Measurements from ENCODE around the gene RTN4.

The RTN4 gene

DNA sequence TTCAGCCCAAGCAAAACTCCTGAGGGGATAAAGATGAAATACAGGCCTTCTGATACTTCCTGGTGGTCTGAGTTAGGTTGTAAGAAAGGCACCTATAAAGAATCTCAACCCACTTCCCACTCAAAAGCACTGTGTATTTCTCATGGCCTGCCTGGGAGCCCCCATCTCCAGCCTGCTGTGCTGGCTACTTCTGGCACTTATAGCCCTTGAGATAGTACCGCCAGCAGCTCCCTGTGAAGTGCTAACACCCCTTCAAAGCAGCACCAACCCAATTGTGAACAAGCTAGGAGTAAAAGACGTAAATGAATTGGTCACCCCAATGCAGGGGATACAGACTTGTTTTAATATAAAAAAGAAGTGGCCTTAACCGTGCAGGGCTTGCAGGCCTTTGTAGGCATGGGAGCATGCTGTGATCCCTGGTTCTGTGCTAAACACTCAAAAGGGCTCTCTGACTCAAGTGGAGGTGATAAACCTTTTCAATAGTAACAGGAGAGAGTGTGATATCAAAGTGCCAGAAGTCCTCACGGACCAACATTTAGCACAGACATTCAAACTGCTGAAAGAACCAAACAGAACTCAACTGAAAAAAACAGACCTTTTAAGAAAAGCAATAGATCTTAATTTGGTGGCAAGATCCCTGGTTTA is 80.8 kb downstream of the RTN4 start:
- no peak for DNase-seq (ENCODE audit: low spot score)

DNA sequence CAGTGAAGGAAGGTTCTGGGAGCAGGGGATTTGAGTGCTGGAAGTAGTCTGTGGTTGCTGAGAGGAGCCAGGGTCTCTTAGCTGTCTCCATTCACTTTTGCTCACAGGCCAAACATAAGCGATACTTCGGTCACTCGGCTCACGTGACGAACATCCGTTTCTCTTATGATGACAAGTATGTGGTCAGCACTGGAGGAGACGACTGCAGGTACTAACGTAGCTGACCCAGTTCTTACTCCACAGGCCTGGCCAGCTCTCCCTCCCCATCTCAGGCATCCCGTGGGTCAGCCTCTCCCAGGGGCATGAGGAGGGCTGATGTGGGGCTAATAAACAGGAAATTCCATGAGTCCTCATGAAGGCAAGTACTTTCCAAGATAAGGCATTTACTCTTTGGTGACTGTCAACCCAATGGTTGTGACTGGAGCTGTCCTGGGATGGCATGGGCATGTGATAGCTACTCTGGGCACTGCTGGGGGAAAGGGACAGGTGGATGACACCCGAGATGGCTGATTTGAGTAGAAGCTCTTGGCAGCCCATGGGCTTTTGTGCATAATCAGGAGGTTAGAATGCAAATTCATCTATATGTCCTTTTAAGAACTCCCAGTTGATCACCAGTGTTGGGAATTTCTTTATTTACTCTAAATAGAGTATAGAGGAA is 81.6 kb downstream of the RTN4 start:
- DNase-seq (ENCODE audit: low spot score): no peak

DNA sequence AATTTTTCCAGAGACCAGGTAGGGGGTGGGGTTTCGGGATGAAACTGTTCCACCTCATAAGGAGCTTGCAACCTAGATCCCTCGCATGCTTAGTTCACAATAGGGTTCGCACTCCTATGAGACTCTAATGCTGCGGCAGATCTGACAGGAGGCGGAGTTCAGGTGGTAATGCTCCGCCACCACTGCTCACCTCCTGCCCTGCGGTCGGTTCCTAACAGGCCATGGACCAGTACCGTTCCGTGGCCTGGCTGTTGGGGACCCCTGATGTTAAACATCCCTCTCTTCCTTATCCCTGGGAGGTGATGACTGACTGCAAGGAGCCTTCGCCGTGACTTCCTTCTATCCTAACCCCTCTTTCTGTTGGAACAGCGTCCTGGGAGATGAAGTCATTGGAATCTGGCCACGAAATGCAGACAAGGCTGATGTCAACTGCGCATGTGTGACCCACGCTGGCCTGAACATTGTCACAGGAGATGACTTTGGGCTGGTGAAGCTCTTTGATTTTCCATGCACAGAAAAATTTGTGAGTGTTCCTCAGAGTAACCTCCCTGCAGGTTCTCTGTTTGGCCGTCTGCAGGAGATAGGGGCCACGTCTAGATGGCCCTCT is 82.4 kb downstream of the RTN4 start:
- DNase-seq (ENCODE audit: low spot score): no peak

DNA sequence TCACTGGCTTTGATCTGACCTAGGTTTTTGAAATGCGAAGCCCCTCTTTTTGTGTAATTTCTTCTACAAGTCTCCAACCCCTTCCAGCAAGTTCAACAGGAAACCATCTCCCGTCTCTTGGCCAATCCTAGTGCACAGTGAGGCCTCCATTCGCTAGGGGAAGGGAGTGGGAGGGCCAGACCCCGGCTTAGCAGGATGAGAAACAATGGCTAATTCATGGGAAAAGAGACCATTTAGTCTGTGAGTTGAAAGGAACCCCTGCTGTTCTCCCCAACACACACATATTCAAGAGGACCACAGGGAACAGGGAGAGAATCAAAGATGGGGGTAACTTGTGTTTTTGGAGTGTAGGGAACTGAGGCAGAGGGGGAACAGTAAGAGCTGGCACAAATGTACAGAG is 83.0 kb downstream of the RTN4 start:
- DNase-seq (ENCODE audit: low spot score): no peak

DNA sequence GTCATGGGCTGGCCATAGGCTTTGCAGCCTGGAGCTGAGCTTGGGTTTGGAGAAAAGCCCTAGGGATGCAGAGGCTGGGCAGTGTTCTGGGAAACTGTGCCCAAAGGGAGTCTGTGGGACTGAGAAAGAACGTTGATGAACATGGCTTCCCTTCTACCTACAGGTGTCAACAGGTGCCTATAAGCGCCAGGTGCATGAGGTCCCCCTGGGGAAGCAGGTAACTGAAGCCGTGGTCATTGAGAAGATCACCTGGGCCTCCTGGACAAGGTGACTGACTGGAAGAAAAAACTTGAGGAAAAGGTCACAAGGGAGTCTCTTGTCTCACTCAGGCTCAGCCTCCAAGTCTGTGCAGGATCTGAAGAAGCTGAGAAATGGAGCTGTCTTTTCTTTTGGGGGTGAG is 83.4 kb downstream of the RTN4 start:
- DNase-seq (ENCODE audit: low spot score): no peak

DNA sequence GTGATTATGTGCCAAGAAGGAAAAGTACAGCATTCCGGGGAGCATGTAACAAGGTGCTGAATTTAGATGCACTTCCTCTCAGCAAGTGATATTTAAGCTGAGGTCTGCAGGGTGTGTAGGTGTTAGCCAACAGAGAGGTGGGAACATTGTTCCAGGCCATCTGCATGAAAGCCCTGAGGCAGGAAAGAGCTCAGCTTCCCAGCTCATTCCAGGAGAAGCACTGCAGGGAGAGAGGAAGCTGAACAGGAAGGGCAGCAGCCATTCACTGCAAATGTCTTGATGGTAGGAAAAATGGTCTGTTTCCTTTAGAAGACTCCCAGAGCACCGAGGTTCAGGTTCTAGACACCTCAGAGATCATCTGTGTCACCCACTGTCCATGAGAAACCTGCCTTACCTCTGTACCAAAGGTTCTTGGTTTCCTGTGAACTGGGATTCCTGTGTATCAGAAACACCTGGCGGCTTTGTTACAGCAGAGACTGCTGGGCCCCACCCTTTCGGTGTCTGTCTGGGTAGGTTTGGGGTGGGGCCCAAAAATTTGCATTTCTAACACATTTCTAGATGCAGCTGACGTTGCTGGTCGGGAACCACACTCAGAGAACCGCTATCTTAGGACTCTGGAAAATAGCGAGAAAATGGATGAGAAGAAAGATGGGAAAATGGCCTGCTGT is 84.0 kb downstream of the RTN4 start:
- no peak for DNase-seq (ENCODE audit: low spot score)

DNA sequence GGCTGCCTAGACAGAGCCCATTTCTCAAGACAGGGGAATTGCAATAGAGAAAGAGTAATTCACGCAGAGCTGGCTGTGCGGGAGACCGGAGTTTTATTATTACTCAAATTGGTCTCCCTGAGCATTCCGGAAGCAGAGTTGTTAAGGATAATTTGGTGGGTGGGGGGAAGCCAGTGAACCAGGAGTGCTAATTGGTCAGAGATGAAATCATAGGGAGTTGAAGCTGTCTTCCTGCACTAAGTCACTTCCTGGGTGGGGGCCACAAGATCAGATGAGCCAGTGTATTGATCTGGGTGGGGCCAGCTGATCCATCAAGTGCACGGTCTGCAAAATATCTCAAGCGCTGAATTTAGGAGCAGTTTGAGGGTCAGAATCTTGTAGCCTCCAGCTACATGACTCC is 84.8 kb downstream of the RTN4 start:
- no peak for DNase-seq (ENCODE audit: low spot score)

DNA sequence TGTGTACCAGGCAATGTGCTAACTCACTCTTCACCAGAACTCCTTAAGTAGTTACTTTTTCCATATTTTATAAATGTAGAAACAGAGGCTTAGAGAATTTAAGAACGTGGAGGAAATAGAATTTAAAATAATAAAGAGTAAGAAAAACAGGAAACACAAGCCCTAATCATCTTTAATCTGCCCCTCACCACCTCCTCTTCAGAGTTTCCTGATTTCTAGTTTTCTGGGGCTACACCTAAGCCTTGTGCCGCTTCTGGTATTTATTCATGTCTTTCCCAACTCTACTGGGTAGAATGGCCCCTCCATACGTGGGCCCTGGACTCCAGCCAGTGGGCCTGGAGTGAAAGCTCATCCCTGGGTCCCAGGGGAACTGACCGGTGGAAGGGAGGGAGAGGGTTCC is 85.4 kb downstream of the RTN4 start:
- no peak for DNase-seq (ENCODE audit: low spot score)

DNA sequence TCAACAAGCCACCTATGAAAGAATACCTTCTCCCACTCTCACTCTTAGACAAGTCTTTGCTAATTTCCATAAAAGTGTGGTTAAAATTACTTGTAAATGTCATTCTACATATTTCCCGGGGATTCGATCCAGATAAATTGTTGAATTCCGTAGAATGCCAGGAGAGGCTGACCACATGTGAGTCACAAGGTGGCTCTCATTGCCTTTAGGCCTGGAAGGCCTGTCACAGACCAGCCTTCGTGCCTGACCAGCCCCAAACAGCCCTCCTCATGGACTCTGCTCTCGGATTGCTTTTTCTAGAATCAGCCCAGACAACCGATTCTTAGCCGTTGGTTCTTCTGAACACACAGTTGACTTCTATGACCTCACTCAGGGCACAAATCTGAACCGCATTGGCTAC is 86.0 kb downstream of the RTN4 start:
- no peak for DNase-seq (ENCODE audit: low spot score)

DNA sequence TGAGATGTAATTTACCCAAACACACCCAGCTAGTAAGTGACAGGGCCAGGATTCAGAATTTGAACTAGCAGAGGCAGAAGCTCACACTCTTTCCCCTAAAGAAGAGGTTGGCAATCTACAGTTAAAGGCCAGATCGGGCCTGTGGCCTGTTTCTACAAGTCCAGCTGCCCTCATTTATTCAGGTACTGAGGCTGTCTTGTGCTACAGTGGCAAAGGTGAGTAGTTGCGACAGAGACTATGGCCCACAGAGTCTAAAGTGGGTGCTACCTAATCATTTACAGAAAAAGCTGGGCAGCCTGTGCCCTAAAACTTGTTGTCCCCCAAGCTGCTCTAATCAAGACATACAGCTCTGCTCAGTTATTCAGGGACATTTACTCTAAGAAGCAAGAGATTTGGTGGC is 86.8 kb downstream of the RTN4 start:
- no peak for DNase-seq (ENCODE audit: low spot score)

DNA sequence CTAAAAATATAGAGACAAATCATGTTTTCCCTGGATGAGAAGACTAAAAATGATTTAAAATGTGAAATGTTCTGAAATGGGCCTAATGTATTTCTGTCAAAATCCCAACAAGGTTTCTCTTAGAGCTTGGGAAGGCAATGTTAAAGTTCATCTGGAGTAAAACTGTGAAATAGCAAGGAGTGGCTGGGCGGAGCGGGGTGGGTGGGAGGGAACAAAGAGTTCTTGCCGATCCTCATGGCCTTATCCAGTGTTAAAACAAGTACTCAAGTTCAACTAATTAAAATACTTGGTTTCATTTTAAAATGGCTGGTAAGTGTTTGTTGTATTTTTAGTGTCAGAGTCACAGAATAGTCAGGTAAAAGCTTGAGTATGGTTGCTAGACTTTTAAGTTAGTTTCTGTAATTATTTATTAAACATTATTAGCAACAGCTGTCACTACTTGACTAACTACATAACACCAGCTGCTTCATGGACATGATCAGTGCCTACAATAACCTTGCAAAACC is 87.3 kb downstream of the RTN4 start:
- no peak for DNase-seq (ENCODE audit: low spot score)

DNA sequence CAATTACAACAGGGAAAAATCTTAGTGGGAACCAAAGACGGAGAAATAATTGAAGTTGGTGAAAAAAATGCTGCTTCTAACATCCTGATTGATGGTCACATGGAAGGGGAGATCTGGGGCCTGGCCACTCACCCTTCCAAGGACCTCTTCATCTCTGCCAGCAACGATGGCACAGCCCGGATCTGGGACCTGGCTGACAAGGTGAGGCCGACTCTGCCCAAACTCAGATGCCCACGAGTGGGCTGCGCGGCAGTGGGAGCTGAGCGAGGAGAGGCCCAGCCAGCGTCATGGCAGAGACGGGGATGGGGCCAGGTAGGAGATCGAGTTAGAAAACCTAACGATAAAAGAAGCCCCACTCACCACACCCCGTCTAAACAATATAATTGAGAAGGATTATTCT is 87.7 kb downstream of the RTN4 start:
- no peak for DNase-seq (ENCODE audit: low spot score)

DNA sequence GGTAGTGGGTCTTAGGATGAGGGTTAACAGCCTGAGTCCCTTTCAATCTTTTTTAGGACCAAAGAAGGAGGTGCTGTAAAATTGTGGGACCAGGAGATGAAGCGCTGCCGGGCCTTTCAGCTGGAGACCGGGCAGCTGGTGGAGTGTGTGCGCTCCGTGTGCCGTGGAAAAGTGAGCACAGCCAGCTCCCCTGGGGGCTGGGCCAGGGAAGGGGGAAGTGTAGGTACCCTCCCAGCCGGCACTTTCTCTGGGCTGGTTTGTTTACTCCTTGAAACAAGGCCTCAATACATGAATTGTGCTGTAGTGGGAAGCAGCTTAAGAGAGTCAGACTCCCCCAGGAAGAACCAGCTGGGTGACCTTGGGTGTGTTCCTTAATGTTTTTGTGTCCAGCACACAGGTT is 90.1 kb downstream of the RTN4 start:
- DNase-seq (ENCODE audit: low spot score): no peak

DNA sequence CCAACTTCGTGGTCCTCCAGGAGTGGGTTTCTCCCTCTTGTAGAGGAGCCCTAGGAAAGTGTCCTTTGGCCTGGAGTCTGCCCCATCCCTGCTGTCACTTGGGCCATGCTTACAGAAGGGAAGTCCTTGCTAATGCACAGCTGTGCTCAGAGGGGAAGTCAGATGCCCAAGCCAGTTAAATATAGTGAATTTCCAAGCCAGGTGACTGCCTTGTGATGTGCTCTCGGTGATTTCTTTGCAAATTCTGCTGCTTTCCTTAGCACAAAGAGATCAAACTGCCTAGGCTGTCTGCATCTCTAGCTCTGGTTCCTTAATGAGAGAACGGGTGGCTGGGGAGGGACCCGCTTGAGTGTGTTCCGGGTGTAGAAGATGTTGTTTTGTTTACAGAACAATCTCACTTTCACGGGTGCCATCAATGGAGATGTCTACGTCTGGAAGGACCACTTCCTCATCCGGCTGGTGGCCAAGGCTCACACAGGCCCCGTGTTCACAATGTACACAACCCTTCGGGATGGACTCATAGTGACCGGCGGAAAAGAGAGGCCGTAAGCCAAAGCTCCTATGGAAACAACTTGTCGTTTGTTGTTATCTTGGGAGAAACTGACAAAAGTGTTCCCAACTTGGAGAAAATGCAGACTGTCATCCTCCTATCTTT is 91.4 kb downstream of the RTN4 start:
- DNase-seq (ENCODE audit: low spot score): no peak

DNA sequence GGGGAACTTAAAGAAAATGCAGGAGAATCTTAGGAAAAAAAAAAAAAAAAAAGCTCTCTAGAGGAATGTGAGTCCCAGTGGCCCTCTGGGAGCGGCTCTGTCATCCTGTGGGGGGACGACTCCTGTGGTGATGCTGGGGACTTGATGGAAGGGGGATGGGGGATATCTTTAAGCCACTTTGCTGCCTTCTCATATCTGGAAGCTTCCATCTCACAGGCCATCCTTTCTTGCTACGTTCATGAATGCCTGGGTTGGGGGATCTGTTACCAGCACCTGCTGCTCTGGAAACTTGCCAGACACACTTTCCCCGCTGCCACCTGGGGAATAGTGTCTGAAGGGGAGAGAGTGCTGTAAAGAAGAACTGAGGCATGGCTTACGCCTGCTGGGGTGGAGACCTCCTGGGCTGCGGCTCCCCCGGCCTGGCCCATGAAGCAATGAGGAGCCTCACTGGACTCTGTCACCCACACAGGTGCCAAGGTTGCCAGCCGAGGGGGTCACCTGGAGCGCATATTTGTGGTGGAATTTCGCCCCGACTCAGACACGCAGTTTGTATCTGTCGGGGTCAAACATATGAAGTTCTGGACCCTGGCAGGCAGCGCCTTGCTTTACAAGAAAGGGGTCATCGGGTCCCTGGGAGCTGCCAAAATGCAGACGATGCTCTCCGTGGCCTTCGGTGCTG is 92.8 kb downstream of the RTN4 start:
- no peak for DNase-seq (ENCODE audit: low spot score)

DNA sequence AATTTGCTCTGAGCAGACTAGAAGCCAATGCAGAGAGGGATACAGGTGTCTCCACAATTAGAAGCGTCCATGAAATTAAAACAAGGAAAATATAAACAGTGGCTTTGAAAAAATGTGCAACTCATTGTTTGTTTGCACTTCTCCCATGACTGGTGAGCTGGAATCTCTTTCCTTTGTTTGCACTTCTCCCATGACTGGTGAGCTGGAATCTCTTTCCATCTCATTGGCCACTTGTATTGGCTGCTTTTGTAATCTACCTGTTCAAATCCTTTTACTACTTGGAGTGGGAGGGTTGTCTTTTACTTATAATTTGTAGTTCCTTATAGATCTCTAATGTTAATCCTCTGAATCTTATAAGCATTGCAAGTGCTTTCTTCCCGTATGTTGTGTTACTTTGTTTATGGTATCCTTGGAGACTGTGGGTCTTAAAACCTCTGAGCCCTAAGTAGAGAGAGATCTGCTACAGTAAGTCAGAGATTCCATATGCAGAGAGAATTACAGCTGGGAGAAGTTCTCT is 94.1 kb downstream of the RTN4 start:
- no peak for DNase-seq (ENCODE audit: low spot score)

DNA sequence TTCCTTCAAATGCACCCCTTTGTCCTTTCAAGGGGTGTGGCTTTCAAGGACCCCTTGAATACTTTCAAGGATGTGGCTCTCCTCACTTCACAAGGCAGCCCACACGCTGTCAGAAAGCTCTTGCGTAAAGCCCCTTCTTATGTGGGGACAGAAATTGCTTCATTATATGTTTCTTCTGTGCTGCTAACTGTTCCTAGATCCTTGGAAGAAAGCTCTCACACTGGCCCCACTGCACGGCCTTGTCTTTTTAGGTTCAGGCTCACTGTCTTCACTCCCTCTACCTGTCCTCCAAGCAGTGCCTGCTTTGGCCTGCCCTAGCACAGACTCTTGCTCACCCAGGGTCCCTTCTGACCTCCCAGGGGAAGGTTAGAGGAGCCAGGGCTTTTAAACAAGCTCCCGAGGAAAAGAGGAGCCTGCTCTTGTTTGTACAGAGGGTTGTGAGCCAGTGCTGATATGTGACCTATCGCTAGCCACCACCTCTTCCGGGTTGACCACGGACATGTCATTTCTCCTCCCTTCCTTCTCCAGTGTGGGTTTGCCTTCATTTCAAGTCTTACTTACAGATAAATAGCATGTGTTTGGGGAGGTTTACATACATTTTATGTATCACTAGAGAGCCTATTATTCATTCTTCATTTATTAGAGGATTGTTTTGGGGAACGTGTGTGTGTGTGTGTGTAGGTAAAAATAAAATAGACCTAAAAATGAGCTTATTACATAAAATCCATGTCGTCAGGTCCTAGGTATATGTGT is 94.7 kb downstream of the RTN4 start:
- DNase-seq (ENCODE audit: low spot score): no peak

DNA sequence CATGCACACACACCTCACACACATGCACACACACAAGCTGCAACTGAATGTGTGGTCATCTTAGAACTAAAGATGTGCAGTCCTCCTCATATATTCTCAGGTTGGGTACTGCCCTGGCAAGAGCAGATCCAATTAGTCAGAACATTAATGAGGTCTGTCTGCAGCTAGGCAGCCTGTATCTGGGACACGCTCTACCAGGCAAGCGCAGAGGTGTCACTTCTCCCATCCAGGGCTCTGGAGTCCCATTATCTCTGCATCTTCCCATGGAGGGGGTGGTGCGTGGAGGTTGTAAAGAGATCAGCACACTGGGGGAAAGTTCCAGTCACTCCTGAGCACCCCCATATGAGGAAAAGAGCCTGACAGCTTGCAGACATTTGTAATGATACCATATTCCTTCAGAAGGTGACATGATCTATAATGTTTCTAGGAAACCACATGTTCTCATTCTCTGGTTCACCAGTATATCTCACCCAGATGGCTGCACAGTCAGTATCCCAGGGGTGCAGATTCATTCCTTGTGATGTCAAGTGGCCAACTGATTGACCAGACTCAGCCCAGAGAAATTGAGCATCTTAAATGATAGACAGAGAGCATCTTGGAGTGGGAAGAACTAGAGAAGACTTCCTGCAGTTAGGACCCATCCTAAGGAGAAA is 95.4 kb downstream of the RTN4 start:
- no peak for DNase-seq (ENCODE audit: low spot score)

DNA sequence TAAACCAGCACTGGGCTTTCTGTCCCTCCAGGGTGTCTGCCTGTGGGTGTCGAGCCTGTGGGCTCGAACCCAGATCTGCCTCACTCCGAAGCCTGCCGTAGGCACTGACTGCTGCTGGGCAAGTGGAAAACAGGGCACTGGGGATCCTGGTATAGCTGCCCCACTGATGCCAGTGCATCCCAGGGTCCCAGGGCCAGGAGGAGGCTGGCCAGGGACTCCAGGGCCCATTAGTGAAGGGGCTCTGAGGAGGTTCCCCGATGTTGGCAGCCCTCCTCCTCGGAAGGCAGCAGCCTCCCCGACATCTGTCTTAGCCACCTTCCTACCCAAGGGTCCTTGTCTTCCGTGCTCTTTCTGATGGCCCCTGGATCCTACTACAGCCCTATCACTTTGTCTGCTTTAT is 96.1 kb downstream of the RTN4 start:
- DNase-seq (ENCODE audit: low spot score): no peak

DNA sequence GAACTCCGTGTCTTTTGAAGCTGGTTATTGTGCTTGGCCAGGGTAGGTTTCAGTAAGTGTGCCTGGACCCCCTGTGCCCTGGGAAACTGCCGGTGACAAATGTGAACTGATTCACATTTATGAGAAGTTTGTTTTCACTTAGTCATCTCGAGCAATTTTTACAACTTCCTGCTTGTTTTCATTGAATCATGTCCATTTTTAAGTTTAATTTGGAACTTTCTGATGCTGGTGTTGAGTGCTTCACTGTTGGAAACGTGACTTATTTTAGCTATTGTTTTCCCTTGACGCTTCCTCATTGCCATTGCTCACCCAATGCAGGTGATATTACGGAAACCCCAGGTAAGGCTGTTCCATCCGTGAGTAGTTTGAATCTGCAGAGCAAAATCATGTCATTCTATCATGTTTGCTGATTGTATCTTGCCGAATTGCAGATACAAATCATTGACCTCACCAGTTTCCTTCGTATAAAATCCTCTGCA is 97.2 kb downstream of the RTN4 start:
- DNase-seq (ENCODE audit: low spot score): no peak

Measured in hepatic stellate cell (primary cell).